ENCODE measurements around the gene NSG2. TPM values are rescaled to one million over a fixed set of nuclear protein-coding genes. Genes with fewer than 3 reads are reported as not detected.

NSG2 gene
- total RNA-seq, 1 experiment from 2014 or later = not detected

DNA sequence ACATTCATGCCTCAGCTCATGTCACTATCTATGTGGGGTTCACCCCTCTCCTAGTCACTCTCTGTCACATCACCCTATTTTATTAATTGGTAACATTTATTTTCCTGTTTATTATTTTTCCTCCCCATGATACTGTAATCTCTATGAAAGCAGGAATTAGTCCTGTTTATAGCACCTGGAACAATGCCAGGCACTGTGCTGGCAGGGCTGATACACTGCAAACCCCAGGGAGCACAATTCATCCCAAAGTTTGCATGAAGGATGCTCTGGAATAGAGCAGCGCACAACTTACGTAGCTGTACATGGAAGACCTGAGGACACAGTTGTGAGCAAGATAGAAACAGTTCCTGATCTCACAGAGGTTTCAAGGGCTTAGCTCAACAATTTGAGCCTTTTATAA lies 103.2 kb downstream of the NSG2 start:
- TF ChIP-seq, protein P1, sequence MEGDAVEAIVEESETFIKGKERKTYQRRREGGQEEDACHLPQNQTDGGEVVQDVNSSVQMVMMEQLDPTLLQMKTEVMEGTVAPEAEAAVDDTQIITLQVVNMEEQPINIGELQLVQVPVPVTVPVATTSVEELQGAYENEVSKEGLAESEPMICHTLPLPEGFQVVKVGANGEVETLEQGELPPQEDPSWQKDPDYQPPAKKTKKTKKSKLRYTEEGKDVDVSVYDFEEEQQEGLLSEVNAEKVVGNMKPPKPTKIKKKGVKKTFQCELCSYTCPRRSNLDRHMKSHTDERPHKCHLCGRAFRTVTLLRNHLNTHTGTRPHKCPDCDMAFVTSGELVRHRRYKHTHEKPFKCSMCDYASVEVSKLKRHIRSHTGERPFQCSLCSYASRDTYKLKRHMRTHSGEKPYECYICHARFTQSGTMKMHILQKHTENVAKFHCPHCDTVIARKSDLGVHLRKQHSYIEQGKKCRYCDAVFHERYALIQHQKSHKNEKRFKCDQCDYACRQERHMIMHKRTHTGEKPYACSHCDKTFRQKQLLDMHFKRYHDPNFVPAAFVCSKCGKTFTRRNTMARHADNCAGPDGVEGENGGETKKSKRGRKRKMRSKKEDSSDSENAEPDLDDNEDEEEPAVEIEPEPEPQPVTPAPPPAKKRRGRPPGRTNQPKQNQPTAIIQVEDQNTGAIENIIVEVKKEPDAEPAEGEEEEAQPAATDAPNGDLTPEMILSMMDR (IDR thresholded peaks at IDR 0.05; ENCODE audit: unreplicated experiment) = no peak
- no TSS peak for BruUV-seq (replicated peaks)
- Mint-ChIP-seq H3K27me3 (ENCODE audit: insufficient read depth, unreplicated experiment) (peaks cover 21% of the 10 kb centered on the region), H3K9me3 (ENCODE audit: unreplicated experiment) (peaks cover 8% of the 10 kb centered on the region), H3K4me3 (ENCODE audit: unreplicated experiment) (no peak overlapping the region), H3K4me1 (ENCODE audit: insufficient read depth, unreplicated experiment) (peaks cover 8% of the 10 kb centered on the region), H3K36me3 (ENCODE audit: insufficient read depth, unreplicated experiment) (no peaks in the 10 kb centered on the region), H3K27ac (ENCODE audit: low read depth, unreplicated experiment) (no peak overlapping the region)
- intact Hi-C loops (cut with micrococcal nuclease) = no loop called here
- no peak for DNase-seq (ENCODE audit: unreplicated experiment)
- POLR2A ChIA-PET = interaction anchor here (1.2 kb wide), 1 partner anchor 12 kb away, joined by 4 read pairs; no protein-coding TSS in a partner anchor
- CTCF ChIA-PET = interaction anchor here (0.7 to 0.9 kb wide), 2 partner anchors 15 to 56 kb away, joined by 3 to 4 read pairs; no protein-coding TSS in a partner anchor

DNA sequence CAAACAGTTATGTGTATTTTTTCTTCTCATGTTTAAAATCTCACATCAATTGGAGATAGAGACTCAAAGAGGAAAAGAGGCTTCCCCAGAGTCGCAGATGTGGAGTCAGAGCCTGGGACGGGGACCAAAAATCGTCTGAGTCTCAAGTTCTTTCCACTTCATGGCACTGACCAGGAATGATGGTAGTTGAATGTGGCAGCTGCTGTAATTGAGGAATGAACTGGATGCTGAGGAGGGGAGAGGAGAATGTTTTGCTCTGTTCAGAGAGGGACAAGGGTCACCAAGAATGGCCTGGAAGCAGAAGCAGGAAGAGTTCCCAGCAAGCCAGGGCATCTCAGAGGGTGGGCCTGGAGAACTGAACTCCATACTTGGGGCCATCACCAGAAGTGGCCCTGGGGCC lies 103.9 kb downstream of the NSG2 start:
- POLR2A ChIA-PET = interaction anchor here (0.6 to 1.2 kb wide), 2 partner anchors 11 to 601 kb away, joined by 3 to 4 read pairs; no protein-coding TSS in a partner anchor

DNA sequence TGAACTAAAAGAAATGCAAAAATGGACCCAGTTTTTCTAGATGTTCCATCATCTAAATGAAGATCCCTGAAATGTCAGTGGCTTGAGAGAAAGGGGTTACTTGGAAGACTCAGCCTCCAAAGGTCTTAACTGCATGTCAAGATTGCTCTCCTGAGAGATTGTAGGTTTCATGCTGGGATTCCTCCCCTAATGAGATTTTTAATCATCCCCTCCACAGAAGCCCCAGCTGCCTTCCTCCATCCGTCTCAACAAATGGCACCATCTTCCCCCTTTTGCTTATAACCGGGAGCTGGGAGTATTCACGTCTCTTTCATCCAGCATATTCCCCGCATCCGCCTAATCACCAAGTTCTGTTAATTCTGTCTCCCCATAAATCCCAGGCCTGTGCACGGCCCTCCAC lies 104.5 kb downstream of the NSG2 start:
- intact Hi-C loops (cut with micrococcal nuclease) = no loop called here
- POLR2A ChIA-PET = no interaction called here
- H3K4me3 Mint-ChIP-seq (ENCODE audit: unreplicated experiment) = no peak overlapping the region
- CTCF ChIA-PET = no interaction called here
- H3K27me3 Mint-ChIP-seq (ENCODE audit: insufficient read depth, unreplicated experiment) = peaks cover 14% of the 10 kb centered on the region
- no TSS peak for BruUV-seq (replicated peaks)
- peaks cover 8% of the 10 kb centered on the region for H3K4me1 Mint-ChIP-seq (ENCODE audit: insufficient read depth, unreplicated experiment)
- TF ChIP-seq, protein P1 (IDR thresholded peaks at IDR 0.05; ENCODE audit: unreplicated experiment) = no peak
- no peaks in the 10 kb centered on the region for H3K36me3 Mint-ChIP-seq (ENCODE audit: insufficient read depth, unreplicated experiment)
- peaks cover 16% of the 10 kb centered on the region for H3K9me3 Mint-ChIP-seq (ENCODE audit: unreplicated experiment)
- no peak overlapping the region for H3K27ac Mint-ChIP-seq (ENCODE audit: low read depth, unreplicated experiment)
- no peak for DNase-seq (ENCODE audit: unreplicated experiment)

More for the DNA sequence above, 103.9 kb downstream of the NSG2 start:
- Mint-ChIP-seq H3K27me3 (ENCODE audit: insufficient read depth, unreplicated experiment) (peaks cover 19% of the 10 kb centered on the region), H3K27ac (ENCODE audit: low read depth, unreplicated experiment) (no peak overlapping the region), H3K36me3 (ENCODE audit: insufficient read depth, unreplicated experiment) (no peaks in the 10 kb centered on the region), H3K9me3 (ENCODE audit: unreplicated experiment) (peaks cover 10% of the 10 kb centered on the region), H3K4me3 (ENCODE audit: unreplicated experiment) (no peak overlapping the region), H3K4me1 (ENCODE audit: insufficient read depth, unreplicated experiment) (peaks cover 8% of the 10 kb centered on the region)
- no peak for DNase-seq (ENCODE audit: unreplicated experiment)
- CTCF ChIA-PET = interaction anchor here (0.9 kb wide), 1 partner anchor 14 kb away, joined by 4 read pairs; no protein-coding TSS in a partner anchor
- TF ChIP-seq, protein P1 (IDR thresholded peaks at IDR 0.05; ENCODE audit: unreplicated experiment) = no peak
- no TSS peak for BruUV-seq (replicated peaks)
- intact Hi-C loops (cut with micrococcal nuclease) = no loop called here

DNA sequence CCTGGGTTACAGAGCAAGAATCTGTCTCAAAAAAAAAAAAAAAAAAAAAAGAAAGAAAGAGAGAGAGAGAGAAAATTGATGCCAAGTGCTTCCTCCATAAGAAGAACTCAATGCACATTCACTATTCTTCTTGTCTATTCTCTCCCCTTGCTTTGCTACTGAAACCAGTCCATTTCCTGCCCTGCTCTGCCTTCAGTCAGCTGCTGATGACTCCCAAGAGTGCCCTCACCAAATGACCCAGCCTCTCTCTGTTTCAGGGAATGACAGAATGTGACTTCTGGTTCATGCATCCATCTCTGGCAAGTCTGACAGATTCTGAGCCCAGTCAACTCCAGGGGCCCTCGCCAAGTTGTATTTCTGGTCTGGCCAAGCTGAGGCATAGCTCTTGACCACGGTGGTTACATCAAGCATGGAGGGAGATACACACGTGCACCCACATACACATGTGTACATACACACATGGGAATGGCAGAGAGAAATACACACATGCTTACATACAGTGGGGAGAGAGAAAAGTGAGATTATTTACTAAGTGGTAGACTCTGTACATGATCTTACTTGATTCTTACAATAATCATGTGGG lies 106.2 kb downstream of the NSG2 start:
- H3K4me3 Mint-ChIP-seq (ENCODE audit: unreplicated experiment) = no peak overlapping the region
- H3K27me3 Mint-ChIP-seq (ENCODE audit: insufficient read depth, unreplicated experiment) = peaks cover 11% of the 10 kb centered on the region
- POLR2A ChIA-PET = interaction anchor here (0.6 kb wide), 1 partner anchor 360 kb away, joined by 3 read pairs; no protein-coding TSS in a partner anchor
- TF ChIP-seq, protein P1 (IDR thresholded peaks at IDR 0.05; ENCODE audit: unreplicated experiment) = no peak
- no peak overlapping the region for H3K27ac Mint-ChIP-seq (ENCODE audit: low read depth, unreplicated experiment)
- no peaks in the 10 kb centered on the region for H3K36me3 Mint-ChIP-seq (ENCODE audit: insufficient read depth, unreplicated experiment)
- intact Hi-C loops (cut with micrococcal nuclease) = no loop called here
- CTCF ChIA-PET = interaction anchor here (0.6 kb wide), 1 partner anchor 28 kb away, joined by 4 read pairs; no protein-coding TSS in a partner anchor
- H3K4me1 Mint-ChIP-seq (ENCODE audit: insufficient read depth, unreplicated experiment) = peaks cover 13% of the 10 kb centered on the region
- DNase-seq (ENCODE audit: unreplicated experiment) = no peak
- H3K9me3 Mint-ChIP-seq (ENCODE audit: unreplicated experiment) = peaks cover 23% of the 10 kb centered on the region
- no TSS peak for BruUV-seq (replicated peaks)
